Small intestine (tissue), 7 donors: Measurements from ENCODE around the gene HPSE2. TPM values are rescaled to one million over a fixed set of nuclear protein-coding genes. Genes with fewer than 3 reads are reported as not detected.

Experiments used
- DNase-seq, 2 donors: peaks; one replicate each; pipeline versions ENCODE4 v3.0.0 to v3.0.0-alpha.2; 2013
- FAIRE-seq: peaks from 2 replicates; lab custom pipeline; 2012; peaks lifted over from hg19 to GRCh38; lab: Jason Lieb, UNC
- H3K27ac ChIP-seq, 3 donors: one replicate each; pipeline ENCODE4 v1.5.1; 2013; ENCODE audit warnings: low read length in 2 of 3, mild to moderate bottlenecking in 2 of 3, control low read depth in 1 of 3, inconsistent platforms in 1 of 3, low read depth in 1 of 3, moderate library complexity in 1 of 3
- H3K27me3 ChIP-seq, 3 donors: one replicate each; pipeline ENCODE4 v1.6.1; 2013; ENCODE audit warnings: low read length in 3 of 3, inconsistent platforms in 1 of 3; ENCODE audit not compliant: control insufficient read depth in 3 of 3, insufficient read depth in 3 of 3
- H3K36me3 ChIP-seq, 3 donors: one replicate each; pipeline ENCODE4 v1.6.1; 2013; ENCODE audit warnings: low read length in 3 of 3, inconsistent platforms in 1 of 3, low read depth in 1 of 3, mild to moderate bottlenecking in 1 of 3, moderate library complexity in 1 of 3; ENCODE audit not compliant: control insufficient read depth in 3 of 3, insufficient read depth in 2 of 3
- H3K4me1 ChIP-seq, 3 donors: one replicate each; pipeline ENCODE4 v1.6.1; 2013; ENCODE audit warnings: low read length in 2 of 3, inconsistent platforms in 1 of 3, low read depth in 1 of 3, mild to moderate bottlenecking in 1 of 3, moderate library complexity in 1 of 3; ENCODE audit not compliant: control insufficient read depth in 3 of 3, insufficient read depth in 2 of 3
- H3K4me3 ChIP-seq, 3 donors: one replicate each; pipeline ENCODE4 v1.5.1; 2013; ENCODE audit warnings: low read length in 3 of 3, control low read depth in 1 of 3, inconsistent platforms in 1 of 3, low read depth in 1 of 3, mild to moderate bottlenecking in 1 of 3, moderate library complexity in 1 of 3
- H3K9me3 ChIP-seq, 2 donors: one replicate each; pipeline ENCODE4 v1.6.1; 2013; ENCODE audit warnings: low read depth in 1 of 2, low read length in 1 of 2; ENCODE audit not compliant: control insufficient read depth in 2 of 2, insufficient read depth in 1 of 2
- WGBS, 3 donors: extraction: QIAGEN DNeasy Blood & Tissue Kit; methylation state at CpG; one replicate each; pipeline ENCODE4 v1.1.7; 2013; 5-methylcytosine and 5-hydroxymethylcytosine counted together
- polyA plus RNA-seq, 4 donors: library from polyadenylated mRNA; stranded (reverse) in 3 of 4; unstranded in 1 of 4; fragments of 200-250 nt in 3 of 4; fragments of 120-200 nt in 1 of 4; gene quantifications; one replicate each; pipeline versions ENCODE4 v1.2.1 to v1.2.3, GENCODE V29; 2013
- donor health status: healthy with polysubstance abuse.
- donor health status: control.
- donor health status: control.
- donor health status: Bipolar disorder and iron deficiency.
- donor health status: healthy.

Gene HPSE2
- polyA plus RNA-seq, 4 donors = 0.22 to 9.4 (median 1.2) TPM

DNA sequence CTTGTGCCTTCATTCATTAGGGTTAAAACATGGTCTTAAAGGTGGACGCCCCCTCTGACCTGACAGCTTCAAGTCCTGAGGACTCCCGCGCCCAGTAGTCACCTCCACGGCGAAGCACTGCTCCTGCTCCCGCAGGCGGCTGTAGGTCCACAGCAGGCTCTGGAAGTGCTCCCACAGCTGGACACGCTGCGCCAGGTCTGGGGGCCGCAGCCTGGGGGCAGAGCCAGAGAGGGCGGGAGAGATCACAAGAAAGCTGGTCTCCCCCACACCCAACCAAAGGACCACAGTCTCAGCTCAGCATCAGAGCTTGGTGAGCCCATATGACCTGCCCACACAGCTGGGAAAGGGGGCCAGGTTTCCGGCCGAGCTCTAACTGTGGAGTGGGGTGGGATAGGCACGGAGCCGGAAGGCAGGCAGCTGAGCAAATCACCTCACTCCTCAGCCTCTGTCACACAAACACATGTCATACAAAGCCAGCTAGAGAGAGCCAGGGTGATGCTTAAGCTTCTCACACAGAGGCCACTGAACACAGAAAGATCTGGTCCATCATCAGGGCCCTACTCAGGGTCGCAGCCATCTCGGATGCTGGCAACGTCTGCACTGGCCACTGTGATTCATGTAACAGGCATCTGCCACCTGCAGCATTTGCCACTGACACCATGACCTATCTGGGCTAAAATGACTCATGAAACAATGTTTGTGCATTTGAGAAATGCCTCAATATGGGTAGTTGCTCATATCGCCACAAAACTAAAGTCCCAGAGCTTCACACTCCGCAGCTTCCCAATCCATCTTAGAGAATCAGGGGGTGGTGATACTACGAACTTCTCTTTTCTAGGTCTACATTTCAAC is 801.5 kb downstream of the HPSE2 start:
- DNase-seq (no peak), FAIRE-seq (no peak)
- Histone ChIP-seq H3K9me3 (peaks cover 0 to 4% of the 10 kb centered on the region in 2 donors), H3K36me3 (peaks cover 21 to 59% (median 38%) of the 10 kb centered on the region in 3 donors), H3K4me3 (no peak overlapping the region), H3K27ac (no peak overlapping the region), H3K27me3 (no peaks in the 10 kb centered on the region), H3K4me1 (no peaks in the 10 kb centered on the region)
- 96 to 97% (median 97%) methylated on average over 21 of the region's 21 CpGs for WGBS, 3 donors

DNA sequence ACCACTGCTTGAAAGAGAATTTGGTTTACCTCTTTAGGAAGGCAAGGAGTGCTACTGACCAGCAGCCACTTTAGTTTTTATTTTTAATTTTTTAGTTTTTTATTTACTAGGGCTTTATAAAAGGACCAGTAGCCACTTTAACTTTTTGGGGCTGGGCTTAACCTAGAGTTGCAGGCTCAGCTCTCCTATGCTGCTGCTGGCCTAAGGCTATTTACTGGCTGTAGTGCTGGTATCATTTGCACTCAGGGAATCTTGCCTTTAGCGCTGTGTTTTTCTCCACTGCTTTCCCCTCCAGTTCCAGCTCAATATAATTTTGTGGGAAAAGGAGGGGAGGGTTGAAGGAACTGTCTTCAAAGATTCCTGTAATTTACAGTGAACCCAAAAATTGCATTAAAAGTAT is 802.3 kb downstream of the HPSE2 start:
- H3K36me3 ChIP-seq = peaks cover 21 to 55% (median 38%) of the 10 kb centered on the region in 3 donors
- no peak overlapping the region for H3K4me3 ChIP-seq
- no peaks in the 10 kb centered on the region for H3K4me1 ChIP-seq
- no peak overlapping the region for H3K27ac ChIP-seq
- H3K9me3 ChIP-seq = peaks cover 0 to 4% of the 10 kb centered on the region in 2 donors
- DNase-seq (no peak), FAIRE-seq (no peak)
- WGBS, 3 donors = 98 to 100% (median 100%) methylated on average over 1 of the region's 1 CpG
- H3K27me3 ChIP-seq = no peaks in the 10 kb centered on the region

DNA sequence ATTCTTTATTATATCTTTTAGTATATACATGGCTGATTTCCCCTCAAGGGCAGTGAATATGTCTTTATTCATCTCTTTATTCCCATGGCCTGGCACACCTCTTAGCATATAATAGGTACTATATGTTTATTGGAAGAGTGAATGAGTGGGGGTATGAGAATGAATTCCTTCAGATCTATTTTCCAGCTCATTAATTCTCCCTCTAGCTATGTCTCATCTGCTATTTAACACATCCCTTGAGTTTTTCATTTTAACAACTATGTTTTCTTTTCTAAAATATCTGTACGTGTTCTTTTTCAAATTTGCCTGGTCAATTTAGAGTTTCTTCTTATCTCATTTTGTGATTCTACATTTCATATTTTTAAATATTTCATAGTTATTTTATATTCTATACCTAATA is 803.3 kb downstream of the HPSE2 start:
- peaks cover 21 to 62% (median 38%) of the 10 kb centered on the region in 3 donors for H3K36me3 ChIP-seq
- WGBS, 3 donors = 72 to 100% (median 95%) methylated on average over 1 of the region's 1 CpG
- FAIRE-seq = no peak

DNA sequence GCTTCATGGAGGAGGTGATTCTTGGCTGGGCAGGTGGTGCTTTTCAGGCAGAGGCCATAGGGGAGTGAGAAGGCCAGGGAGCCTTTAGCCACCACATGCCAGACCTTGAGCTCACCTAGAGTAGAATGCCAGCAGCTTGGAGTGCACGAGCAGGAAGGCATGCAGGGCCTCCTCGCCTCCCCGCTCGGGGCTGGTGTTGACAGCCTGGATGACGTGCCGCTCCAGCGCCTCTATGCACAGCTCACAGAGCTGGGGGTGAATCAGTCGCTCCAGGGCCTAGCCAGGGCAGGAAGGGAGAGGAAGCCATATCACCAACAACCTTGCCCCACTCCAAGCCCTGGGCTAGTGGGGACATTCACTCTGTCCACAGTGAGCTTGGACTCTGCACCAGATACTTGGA is 804.6 kb downstream of the HPSE2 start:
- FAIRE-seq (no peak), DNase-seq (no peak)
- Histone ChIP-seq H3K36me3 (peaks cover 21 to 67% (median 41%) of the 10 kb centered on the region in 3 donors), H3K4me3 (no peak overlapping the region), H3K4me1 (no peaks in the 10 kb centered on the region), H3K27ac (no peak overlapping the region), H3K27me3 (no peaks in the 10 kb centered on the region), H3K9me3 (peaks cover 0 to 4% of the 10 kb centered on the region in 2 donors)
- 92 to 97% (median 94%) methylated on average over 8 of the region's 8 CpGs for WGBS, 3 donors

More for the DNA sequence above, 803.3 kb downstream of the HPSE2 start:
- Histone ChIP-seq H3K4me1 (no peaks in the 10 kb centered on the region), H3K27ac (no peak overlapping the region), H3K27me3 (no peaks in the 10 kb centered on the region), H3K4me3 (no peak overlapping the region), H3K9me3 (peaks cover 0 to 4% of the 10 kb centered on the region in 2 donors)
- DNase-seq = no peak

DNA sequence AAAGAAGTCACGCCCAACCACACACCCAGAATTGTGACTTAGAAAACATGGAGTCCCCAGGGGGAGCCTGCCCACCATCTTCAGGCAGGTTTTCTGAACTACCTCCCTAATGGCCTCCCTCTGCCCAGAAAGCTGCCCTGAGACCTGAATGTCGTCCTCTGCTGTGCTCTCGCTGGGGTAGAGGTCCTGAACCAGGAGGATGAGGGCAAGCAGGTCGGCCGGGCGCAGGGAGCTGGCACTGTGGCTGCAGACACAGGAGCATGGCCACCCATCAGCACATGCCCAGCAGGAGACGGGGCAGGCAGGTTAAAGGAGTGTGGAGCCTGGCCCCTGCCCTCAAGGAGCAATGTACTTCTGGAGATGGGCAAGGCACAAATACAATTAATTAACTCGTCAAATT is 805.2 kb downstream of the HPSE2 start:
- 96 to 97% (median 97%) methylated on average over 8 of the region's 8 CpGs for WGBS, 3 donors
- Histone ChIP-seq H3K27me3 (no peaks in the 10 kb centered on the region), H3K4me3 (no peak overlapping the region), H3K36me3 (peaks cover 21 to 69% (median 35%) of the 10 kb centered on the region in 3 donors), H3K9me3 (peaks cover 0 to 4% of the 10 kb centered on the region in 2 donors), H3K27ac (no peak overlapping the region), H3K4me1 (no peaks in the 10 kb centered on the region)
- DNase-seq (no peak), FAIRE-seq (no peak)

DNA sequence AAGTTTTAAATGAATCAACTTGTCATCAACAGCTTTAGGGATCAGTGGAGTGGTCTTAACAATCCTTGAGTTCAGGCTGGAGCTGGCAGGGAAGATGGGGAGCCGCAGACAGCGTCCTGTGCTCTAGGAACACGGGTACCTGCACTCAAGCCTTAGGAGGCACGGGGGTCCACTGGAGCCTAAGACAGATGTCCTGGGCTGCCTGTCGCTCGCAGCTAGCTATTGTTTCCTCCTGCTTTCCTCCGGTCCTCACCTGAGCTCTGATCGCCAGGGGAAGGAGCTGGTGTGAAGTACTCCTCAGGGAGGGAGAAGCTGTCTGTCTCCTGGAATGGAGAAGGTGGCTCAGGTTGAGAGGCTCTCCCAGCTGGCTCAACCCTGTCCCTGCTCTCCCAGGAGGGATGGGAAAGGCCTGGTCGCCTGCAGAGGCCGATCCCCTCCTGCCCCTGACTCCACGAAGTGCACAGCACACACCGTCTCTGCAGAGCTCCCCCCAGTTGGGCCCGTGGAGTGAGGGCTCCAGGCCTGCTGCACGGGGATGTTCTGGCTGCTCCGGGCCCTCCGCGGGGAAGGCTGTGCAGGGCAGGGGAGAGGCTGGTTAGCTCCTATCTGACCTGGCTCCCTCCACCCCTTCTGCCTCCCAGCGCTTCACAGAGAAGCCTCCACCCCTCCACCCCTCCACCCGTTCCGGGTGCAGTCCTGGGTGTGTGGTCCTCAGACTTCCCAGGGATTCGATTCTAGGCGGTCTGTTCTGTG is 806.2 kb downstream of the HPSE2 start:
- WGBS, 3 donors = 96 to 97% (median 96%) methylated on average over 22 of the region's 22 CpGs
- Histone ChIP-seq H3K9me3 (peaks cover 0 to 4% of the 10 kb centered on the region in 2 donors), H3K4me1 (peaks cover 0 to 6% (median 0%) of the 10 kb centered on the region in 3 donors), H3K27ac (no peak overlapping the region), H3K27me3 (no peaks in the 10 kb centered on the region), H3K4me3 (no peak overlapping the region), H3K36me3 (peaks cover 13 to 68% (median 30%) of the 10 kb centered on the region in 3 donors)
- FAIRE-seq (no peak), DNase-seq (no peak)

DNA sequence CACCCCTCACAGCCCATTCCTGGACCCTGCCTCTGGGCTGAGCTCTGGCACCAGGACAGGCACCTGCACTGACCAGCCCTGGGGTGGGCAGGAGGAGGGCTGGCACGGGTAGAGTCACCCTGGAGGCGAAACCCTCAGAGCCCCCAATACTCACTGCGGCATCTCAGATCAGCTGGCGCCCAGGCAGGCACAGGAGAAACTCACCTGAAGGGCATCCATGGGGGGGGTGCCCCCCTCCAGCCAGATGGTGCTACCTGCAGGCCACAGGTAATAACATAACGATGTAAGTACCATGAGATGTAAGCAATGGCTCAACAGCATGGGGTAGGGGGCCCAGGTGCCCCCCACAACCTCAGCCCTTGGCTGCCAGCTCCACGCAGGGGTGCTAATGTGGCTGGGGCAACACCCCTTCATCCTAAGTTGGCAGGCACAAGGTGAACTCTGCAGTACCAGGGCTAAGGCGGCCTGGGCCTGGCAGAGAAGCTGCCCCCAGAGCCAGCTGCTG is 808.6 kb downstream of the HPSE2 start:
- no peak for FAIRE-seq
- H3K36me3 ChIP-seq = peaks cover 7 to 74% (median 38%) of the 10 kb centered on the region in 3 donors
- WGBS, 3 donors = 92 to 95% (median 94%) methylated on average over 7 of the region's 7 CpGs

More for the DNA sequence above, 808.6 kb downstream of the HPSE2 start:
- no peak for DNase-seq
- no peak overlapping the region for H3K4me3 ChIP-seq
- peaks cover 0 to 16% (median 0%) of the 10 kb centered on the region in 3 donors for H3K4me1 ChIP-seq
- no peaks in the 10 kb centered on the region for H3K9me3 ChIP-seq
- no peak overlapping the region for H3K27ac ChIP-seq
- no peaks in the 10 kb centered on the region for H3K27me3 ChIP-seq
